Caki2 (cell line): ENCODE data around the gene SMG6. TPM values are rescaled to one million over a fixed set of nuclear protein-coding genes. Genes with fewer than 3 reads are reported as not detected.
"Not testable (repeated sequence)": the region's sequence is repeated elsewhere in the genome, so short reads cannot be mapped to it uniquely, and the experiment has no call there.

Experiments
- DNase-seq: peaks from one replicate; pipeline ENCODE4 v3.0.0-alpha.2; 2015; ENCODE audit warnings: low read depth
- in situ Hi-C: cut with HindIII; loops from 2 replicates; pipeline ENCODE4 v1.10.0; 2016; ENCODE audit warnings: low sequenced_read_pairs, low pct_unique_long_range_greater_than_20kb, mixed read lengths
- total RNA-seq: library from RNA; depleted of rRNA; stranded (reverse); fragments of >200 nt; shearing (Covaris generic); gene quantifications from 2 replicates; pipeline ENCODE4 v1.2.3, GENCODE V29; 2014; ENCODE audit warnings: low replicate concordance

The SMG6 gene
- total RNA-seq, 1 experiment from 2014 or later: 5.8 TPM

DNA sequence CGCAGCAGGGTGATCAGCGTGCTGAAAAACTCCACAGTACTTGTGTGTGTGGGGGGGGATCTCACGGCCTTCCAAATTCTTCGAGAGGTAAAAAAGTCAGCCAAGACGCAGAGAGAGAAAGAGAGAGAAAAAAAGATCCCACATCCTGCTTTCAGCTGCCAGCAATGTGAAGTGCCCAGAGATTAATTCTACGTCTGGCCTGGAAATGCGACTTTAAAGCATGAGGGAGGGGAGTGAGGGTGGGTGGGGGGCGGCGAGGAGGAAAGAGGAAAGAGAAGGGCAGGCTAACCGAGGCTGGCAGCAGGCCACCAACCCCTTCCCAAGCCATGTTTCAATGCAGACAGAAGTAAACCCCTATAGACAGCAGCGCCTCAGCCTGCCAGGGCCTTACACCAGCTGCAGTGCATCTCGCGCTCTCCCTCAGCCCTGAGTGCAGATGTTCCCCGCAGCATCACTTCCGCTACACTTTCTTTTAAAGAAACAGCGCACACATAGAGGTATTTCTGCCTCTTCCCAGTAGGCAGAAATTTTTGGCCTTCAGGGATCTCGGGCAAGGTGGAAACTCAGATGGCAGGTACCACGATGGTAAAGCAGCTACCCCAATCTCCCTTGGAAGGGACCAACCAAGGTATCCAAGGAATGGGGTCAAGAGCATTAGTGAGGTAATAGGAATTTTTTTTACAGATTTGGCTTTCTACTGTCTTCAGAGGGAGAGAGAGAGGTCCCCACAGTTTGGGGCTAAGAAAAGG is 87.8 kb downstream of the SMG6 start:
- DNase-seq: no peak
- in situ Hi-C loops: no loop called here

GRCh38 chr17:2214929-2215615 is 88.5 kb downstream of the SMG6 start:
- DNase-seq: no peak
- in situ Hi-C loops: no loop called here

- in situ Hi-C loops: no loop called here
- DNase-seq: no peak
Measured at GRCh38 chr17:2214047-2214928, 89.3 kb downstream of the SMG6 start.

GRCh38 chr17:2213291-2213960 is 90.2 kb downstream of the SMG6 start:
- in situ Hi-C loops: no loop called here

DNA sequence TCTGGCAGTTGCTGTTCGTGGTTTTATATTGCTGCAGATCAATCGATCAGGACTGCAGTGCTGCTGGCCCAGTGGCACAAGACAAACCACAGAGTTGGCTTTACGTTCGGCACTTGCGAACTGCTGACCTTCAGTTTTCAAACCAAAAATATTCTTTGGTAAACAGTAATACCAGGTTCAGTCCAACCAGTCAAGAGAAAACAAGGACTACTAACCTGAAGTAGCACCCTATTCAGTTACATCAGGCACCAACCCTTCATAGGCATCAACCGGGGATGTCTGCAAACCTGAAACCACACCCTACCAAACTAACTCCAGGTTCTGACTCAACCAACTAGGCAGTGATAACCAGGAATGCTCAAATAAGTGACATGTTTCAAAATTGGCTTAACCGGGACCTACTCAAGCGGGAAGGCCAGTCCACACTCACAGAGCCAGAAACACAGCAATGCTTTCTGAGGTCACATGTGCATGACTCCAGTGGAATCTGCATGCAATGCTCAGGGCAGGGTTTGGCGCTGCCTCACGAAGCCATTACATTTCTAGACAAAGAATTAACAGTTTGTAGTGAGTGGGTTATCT is 91.1 kb downstream of the SMG6 start:
- in situ Hi-C loops: no loop called here
- peak; percentile 79 for DNase-seq

More at GRCh38 chr17:2213291-2213960, 90.2 kb downstream of the SMG6 start:
- no peak for DNase-seq

DNA sequence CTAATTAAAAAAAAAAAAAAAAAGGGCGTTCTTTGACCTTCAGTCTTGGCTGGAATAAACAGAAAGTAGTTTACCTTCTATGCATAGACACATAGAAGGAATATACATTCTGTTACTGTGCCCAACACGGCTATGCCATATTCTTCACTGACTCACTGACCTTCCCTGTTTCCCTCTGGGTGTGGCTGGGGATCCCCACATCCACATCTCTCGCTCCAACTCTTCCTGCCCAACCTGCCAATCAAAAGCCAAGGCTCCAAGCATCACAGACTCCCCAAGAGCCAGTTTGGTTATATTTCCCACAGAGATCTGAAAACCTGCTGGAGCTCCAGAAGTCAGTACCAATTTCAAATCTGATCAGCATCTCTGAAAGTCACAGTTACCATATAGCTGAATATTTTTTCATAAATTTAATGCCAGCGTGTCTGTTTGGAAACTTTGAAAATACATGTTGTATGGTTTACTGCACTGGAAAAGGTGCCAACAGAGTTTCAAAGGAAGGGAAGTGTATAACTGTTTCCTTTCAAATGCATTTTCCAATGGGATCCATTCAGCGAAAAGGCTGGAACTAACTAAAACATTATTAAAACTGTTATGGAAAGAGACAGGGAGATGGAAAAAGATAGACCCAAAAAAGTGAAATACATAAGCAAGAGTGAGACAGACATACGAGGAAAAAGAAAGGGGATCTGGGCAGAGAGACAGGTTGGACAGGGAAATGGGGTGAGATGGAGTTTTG is 91.8 kb downstream of the SMG6 start:
- in situ Hi-C loops: no loop called here
- DNase-seq: no peak

DNA sequence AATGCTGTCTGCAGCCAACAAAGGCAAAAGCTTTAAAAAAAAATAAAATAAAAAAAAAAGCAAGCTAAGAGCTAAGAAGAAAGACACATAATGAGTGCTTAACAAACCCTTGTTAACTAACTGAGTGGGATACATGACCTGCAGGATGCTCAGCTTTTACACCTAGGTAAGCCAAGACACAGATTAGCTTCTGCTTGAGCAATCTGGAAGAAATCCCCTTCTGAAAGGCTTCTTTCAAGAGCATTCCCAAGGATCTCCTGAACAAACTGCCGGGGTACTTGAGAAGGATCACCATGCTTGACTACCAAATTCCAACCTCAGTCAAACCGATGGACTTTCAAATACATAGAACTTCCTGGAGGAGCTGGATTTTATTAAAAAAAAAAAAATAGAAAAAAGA is 92.9 kb downstream of the SMG6 start:
- in situ Hi-C loops: no loop called here
- DNase-seq: no peak

DNA sequence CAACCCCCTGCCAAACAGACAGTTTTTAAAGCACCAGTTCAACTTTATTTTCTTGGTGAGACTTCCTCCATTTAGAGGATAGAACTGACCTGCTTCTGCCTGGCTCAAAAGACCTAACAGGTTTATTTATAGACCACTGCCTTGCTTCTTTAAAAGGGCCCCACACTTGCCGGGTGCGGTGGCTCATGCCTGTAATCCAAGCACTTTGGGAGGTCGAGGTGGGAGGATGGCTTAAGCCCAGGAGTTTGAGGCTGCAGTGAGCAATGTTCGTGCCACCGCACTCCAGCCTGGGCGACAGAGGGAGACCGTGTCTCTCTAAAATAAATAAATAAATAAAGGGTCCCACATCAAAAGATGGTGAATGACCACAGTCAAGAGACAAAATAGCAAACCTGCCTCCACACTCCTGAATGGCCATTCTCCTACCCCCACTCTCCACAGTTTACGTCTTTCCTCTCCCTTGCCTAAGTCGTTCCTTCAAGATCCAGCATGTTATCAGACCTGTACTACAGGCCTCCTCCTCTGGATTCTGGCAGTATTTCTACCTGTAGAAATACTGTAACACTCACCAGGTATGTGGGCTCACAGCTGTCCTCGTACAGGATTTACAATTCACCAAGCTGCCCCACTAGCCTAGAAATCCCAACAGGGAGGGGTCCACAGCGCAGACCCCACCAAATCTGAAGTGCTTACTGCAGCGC is 95.6 kb downstream of the SMG6 start:
- in situ Hi-C loops: no loop called here
- DNase-seq: no peak

- DNase-seq: no peak
- in situ Hi-C loops: no loop called here
Measured at GRCh38 chr17:2204393-2204792, 99.2 kb downstream of the SMG6 start.

DNA sequence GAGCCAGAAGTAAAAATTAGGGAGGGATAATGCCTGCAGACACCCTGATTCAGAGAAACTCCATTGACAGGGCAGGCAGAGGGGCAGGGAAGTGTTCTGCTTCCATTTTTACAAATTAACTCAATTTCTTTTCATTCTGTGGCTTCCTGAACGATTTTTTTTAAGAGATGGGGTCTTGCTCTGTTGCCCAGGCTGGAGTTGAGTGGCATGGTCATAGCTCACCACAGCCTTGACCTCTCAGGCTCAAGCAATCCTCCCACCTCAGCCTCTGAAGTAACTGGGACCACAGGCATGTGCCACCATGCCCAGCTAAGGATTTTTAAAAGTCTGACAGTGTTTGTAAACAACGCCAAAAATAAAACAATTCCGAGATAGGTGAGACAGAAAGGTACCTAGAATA is 99.8 kb downstream of the SMG6 start:
- in situ Hi-C loops: no loop called here
- DNase-seq: no peak

DNA sequence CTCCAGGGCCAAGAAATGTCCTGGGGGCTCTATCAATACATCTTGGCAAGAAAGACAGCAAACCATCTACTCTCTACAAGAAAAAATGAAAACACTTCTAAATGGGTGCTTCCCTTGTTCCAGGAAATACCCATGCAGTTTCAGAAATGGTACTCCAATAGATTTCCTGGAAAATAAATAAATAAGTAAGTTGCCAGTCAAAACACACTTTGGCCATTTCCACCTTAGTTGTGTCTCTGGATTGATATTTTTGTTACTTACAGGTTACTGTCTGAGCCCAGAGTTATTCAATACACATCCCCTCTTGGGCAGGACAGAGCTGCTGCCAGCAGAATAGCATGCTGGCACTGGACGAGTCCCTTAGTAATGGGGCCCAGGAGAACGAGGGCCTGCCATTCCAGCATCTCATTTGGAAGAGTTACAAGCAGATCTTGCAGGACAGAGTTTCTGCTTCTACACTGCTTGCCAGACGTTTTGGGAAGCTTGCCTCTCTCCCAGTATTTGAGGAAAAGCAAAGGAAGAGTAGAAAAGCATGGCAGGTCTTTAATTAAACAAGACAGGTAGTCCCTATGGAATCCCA is 100.5 kb downstream of the SMG6 start:
- DNase-seq: no peak
- in situ Hi-C loops: no loop called here

DNA sequence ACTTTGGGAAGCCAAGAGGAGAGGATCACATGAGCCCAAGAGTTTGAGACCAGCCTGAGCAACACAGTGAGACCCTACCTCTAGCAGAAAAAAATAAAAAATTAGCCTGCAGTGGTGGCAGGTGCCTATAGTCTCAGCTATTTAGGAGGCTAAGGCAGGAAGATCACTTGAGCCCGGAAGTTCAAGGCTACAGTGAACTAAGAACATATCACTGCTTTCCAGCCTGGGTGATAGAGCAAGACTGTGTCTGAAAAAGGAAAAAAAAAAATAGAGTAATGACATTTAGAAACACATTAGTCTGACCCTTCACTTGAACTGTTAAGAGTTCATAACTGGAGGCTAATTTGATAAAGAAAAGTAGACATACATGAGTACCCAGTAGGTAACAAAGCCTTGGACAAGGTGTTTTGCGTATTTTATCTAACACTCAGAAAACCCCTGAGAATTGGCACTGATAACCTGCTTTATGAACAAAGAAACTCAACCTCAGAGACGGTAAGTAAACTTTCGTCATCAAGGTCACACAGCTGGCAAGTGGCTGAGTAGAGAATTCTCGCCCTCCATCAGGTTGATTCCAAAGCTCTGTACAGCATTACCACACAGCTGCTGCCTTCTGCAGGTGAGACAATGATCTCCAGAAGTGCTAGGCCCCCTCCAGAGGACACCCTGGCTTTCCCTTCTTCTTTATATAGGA is 101.1 kb downstream of the SMG6 start:
- in situ Hi-C loops: no loop called here
- DNase-seq: no peak

- DNase-seq, in situ Hi-C loops: not testable (repeated sequence)
Measured at GRCh38 chr17:2199386-2199785, 104.2 kb downstream of the SMG6 start.

DNA sequence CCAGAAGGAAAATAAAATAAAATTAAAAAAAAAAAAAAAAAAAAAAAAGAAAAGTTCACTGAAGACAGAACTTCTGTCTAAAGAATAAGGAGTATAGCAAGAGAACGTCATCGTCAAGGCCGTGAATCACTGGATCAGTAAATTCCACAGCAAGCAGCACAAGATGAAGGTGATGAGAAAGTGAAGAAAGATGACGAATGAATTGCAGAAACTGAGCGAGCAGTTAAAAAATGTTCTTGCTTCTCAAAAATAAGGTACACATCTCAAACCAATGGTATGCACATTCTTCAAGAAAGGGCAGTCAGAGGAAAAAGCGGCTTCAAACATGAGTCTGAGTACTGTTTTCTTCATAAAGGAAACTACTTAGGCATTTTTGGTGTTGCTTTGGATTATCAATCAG is 104.7 kb downstream of the SMG6 start:
- in situ Hi-C loops: no loop called here
- DNase-seq: no peak

DNA sequence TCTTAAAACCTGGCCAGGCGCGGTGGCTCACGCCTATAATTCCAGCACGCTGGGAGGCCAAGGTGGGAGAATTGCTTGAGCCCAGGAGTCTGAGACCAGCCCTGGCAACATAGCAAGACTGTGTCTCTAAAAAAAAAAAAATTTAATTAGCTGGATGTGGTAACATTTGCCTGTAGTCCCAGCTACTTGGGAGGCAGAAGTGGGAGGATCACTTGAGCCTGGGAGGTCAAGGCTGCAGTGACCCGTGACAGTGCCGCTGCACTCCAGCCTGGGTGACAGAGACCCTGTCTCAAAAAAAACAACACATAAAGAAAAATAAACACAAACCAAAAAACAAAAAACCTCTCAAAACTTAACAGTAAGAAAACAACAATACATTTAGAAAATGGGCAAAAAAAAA is 106.3 kb downstream of the SMG6 start:
- in situ Hi-C loops: no loop called here

DNA sequence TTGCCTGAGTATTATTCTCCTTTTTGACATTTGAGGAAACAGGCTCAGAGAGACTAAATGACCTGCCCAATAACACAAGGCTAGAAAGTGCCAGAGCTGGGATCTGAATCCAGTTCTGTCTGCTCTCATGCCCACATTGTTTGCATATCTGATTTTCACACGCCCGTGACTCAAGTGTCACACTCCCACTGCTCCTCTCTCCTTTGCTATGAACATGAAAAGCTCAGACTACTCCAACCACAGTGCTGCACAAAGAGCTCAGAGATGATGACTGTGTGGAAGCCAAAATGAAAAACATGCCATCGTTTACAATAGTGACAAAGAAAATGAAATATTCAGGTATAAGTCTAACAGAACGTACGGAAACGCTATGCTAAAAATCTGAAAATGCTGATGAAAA is 107.9 kb downstream of the SMG6 start:
- DNase-seq: no peak
- in situ Hi-C loops: no loop called here

More for the DNA sequence above, 106.3 kb downstream of the SMG6 start:
- DNase-seq: no peak
